ENCODE measurements around the gene C9orf50. TPM values are rescaled to one million over a fixed set of nuclear protein-coding genes. Genes with fewer than 3 reads are reported as not detected.

The C9orf50 gene
- total RNA-seq, 3 donors from 2014 or later: 0.48 TPM; not detected in 2

- H3K4me1 ChIP-seq: no peaks in the 10 kb centered on the region
- intact Hi-C loops (cut with DNase I; ENCODE audit: low total_unique reads): no loop called here
These were observed 33.1 kb upstream of the C9orf50 start for GRCh38 chr9:129653823-129654553.

GRCh38 chr9:129650680-129651235 is 29.9 kb upstream of the C9orf50 start:
- TF ChIP-seq POLR2A (IDR thresholded peaks at IDR 0.05) (no peak), CTCF (IDR thresholded peaks at IDR 0.05) (no peak), POLR2AphosphoS5 (IDR thresholded peaks at IDR 0.05) (no peak)
- Histone ChIP-seq H3K4me3 (no peak overlapping the region), H3K27ac (peak overlapping the region in 1 of 2 donors; percentile 84), H3K27me3 (no peaks in the 10 kb centered on the region), H3K9me3 (no peaks in the 10 kb centered on the region), H3K36me3 (no peaks in the 10 kb centered on the region), H3K4me1 (no peaks in the 10 kb centered on the region)
- intact Hi-C loops (cut with DNase I; ENCODE audit: low total_unique reads): no loop called here
- DNase-seq (ENCODE audit: low spot score in 2 of 2): no peak

More at GRCh38 chr9:129653823-129654553, 33.1 kb upstream of the C9orf50 start:
- no peak overlapping the region for H3K4me3 ChIP-seq
- no peak for DNase-seq (ENCODE audit: low spot score in 2 of 2)
- no peaks in the 10 kb centered on the region for H3K36me3 ChIP-seq
- H3K9me3 ChIP-seq: no peaks in the 10 kb centered on the region
- TF ChIP-seq POLR2A (IDR thresholded peaks at IDR 0.05) (no peak), CTCF (IDR thresholded peaks at IDR 0.05) (no peak), POLR2AphosphoS5 (IDR thresholded peaks at IDR 0.05) (no peak)
- no peaks in the 10 kb centered on the region for H3K27me3 ChIP-seq
- no peak overlapping the region for H3K27ac ChIP-seq

- no peaks in the 10 kb centered on the region for H3K36me3 ChIP-seq
- H3K4me1 ChIP-seq: no peaks in the 10 kb centered on the region
- DNase-seq (ENCODE audit: low spot score in 2 of 2): no peak
- intact Hi-C loops (cut with DNase I; ENCODE audit: low total_unique reads): loop anchor here (2.0 to 10.0 kb wide), 2 partner anchors 61 to 135 kb away; no protein-coding TSS in a partner anchor
- H3K9me3 ChIP-seq: no peaks in the 10 kb centered on the region
- H3K4me3 ChIP-seq: no peak overlapping the region
- TF ChIP-seq CTCF (IDR thresholded peaks at IDR 0.05): no peak
- TF ChIP-seq POLR2A (IDR thresholded peaks at IDR 0.05): no peak
- no peak for TF ChIP-seq POLR2AphosphoS5 (IDR thresholded peaks at IDR 0.05)
- peak overlapping the region; percentile 50 to 84 for H3K27ac ChIP-seq
- no peaks in the 10 kb centered on the region for H3K27me3 ChIP-seq
These were observed 29.1 kb upstream of the C9orf50 start for GRCh38 chr9:129649726-129650679.

GRCh38 chr9:129648764-129649115 is 27.8 kb upstream of the C9orf50 start:
- Histone ChIP-seq H3K9me3 (no peaks in the 10 kb centered on the region), H3K27me3 (no peaks in the 10 kb centered on the region), H3K4me1 (no peaks in the 10 kb centered on the region), H3K4me3 (no peak overlapping the region), H3K36me3 (no peaks in the 10 kb centered on the region), H3K27ac (peak overlapping the region in 1 of 2 donors; percentile 84)
- TF ChIP-seq POLR2AphosphoS5 (IDR thresholded peaks at IDR 0.05) (no peak), POLR2A (IDR thresholded peaks at IDR 0.05) (no peak), CTCF (IDR thresholded peaks at IDR 0.05) (no peak)
- no peak for DNase-seq (ENCODE audit: low spot score in 2 of 2)
- intact Hi-C loops (cut with DNase I; ENCODE audit: low total_unique reads): loop anchor here (2.0 to 10.0 kb wide), 2 partner anchors 60 to 136 kb away; no protein-coding TSS in a partner anchor

All from breast epithelium (tissue), 4 donors.